HG03097 (cell line): ENCODE results near the gene TMIGD3.

ENCODE experiments used
- ATAC-seq: cut with Tn5 transposase; IDR thresholded peaks from one replicate; pipeline ENCODE4 v1.9.1; 2021; ENCODE audit not compliant: unreplicated experiment, low FRiP score

Gene TMIGD3

GRCh38 chr1:111509997-111510375 is 6.6 kb upstream of the TMIGD3 start:
- ATAC-seq: no peak

GRCh38 chr1:111507411-111508201 is 4.2 kb upstream of the TMIGD3 start:
- ATAC-seq: peak; percentile 51

- ATAC-seq: no peak
These were observed 3.1 kb upstream of the TMIGD3 start for GRCh38 chr1:111506561-111506960.

- ATAC-seq: peak; percentile 42
These were observed 2.2 kb upstream of the TMIGD3 start for GRCh38 chr1:111505641-111506119.

GRCh38 chr1:111504097-111504496 is 664 bp upstream of the TMIGD3 start:
- no peak for ATAC-seq

DNA sequence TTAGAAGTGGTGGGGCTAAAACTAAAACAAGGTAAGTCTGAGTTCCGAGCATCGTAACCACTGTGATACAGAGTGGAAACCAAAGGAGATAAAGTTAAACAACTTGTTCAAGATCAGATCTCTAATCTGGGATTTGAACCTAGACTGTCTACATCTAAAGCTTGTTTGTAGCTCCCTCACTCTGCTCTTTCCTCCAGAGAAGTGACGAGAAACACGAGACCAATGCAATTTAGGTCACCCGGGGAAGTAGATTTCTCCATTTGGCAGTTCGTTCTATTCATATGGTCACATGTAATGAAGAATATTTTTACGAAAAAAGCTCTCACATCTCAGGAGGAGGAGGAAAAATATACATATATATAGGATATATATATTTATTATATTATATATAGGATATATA is 1.8 kb downstream of the TMIGD3 start:
- no peak for ATAC-seq

DNA sequence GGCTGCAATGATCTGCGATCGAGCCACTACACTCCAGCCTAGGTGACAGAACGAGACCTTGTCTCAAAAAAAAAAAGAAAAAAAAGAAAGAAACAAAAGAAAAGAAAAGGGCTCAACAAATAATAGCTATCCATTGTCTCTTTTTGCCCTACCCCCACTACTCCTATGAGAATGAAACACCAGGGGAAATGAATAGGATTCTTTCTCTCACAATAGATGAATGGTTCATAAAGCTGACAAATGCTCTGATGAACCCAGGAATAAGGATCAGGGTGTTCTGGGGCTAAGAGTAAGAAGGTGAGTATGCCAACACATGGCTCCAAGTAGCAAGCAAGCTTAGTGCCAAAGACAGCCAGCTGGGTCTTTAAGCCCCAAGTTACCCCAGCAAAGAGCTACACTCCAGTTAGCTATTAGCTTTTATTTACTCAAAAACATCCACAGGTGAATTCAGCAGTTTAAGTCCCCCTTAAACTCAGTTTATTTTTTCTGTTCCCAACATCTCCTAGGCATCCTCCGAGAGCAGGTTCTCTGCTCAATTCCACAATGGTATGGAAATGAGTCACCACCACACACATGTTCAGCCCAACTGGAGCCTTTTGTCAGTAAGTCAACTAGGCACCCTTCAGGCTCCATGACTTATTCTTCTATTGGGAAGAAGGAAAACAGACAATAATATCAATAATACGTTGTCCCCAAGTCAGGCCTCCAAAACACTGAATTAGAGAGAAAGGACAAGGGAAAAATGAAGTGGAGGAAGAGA is 4.2 kb downstream of the TMIGD3 start:
- ATAC-seq: no peak

DNA sequence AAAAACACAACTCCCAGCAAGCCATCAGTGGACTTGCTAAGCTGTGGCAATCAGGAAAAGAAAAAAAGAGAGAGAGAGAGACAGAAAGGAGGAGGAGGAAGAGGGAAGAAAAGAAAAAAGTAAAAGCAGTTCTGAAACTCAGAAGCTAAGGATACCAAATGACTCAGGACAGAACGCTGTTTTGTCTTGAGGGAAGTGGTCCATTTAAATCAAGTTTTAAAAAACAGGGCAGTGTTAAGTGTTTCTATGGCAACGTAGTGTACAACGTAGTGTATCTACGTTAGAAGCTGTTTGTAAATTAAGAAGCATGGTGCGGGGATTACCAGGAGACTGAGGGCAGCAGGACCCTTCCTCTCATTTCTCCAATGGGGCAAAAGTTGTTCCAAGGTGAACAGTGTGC is 5.8 kb downstream of the TMIGD3 start:
- ATAC-seq: no peak

DNA sequence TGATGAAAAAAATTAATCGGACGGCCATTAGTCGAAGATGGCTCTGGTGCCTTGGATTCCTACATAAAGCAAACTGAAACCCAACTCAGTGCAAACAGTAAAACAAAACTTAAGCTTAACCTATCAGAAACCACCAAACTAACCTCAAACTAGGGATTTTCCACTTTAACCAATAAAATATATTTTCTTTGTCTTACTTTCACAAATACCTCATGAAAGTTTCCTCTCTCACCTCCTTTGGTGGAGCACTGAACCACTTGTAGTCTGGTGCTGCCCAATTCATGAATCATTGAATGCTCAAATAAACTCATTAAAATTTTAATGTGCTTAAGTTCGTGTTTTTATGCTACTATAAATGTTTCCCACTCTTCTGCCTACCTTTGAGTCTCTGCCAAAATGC is 7.0 kb downstream of the TMIGD3 start:
- no peak for ATAC-seq

- ATAC-seq: no peak
These were observed 12.4 kb downstream of the TMIGD3 start for GRCh38 chr1:111491070-111491469.

DNA sequence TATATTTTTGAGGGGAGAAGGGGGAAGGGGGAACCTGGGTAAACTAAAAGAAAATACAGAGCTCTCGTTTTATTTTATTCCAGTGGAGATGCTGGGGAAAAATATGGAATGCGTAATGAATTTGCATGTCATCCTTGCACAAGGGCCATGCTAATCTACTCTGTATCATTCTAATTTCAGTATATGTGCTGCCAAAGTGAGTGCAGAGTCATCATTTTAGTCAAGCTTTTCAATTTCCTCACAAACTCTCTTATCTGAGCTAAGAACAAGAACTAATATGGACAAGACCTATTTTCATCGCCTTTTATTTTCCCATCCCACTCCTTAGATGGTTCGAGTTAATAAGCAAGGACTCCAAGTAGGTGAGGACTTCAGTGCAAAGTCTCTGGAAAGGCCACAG is 13.2 kb downstream of the TMIGD3 start:
- ATAC-seq: no peak

- ATAC-seq: no peak
These were observed 13.8 kb downstream of the TMIGD3 start for GRCh38 chr1:111489604-111490003.

DNA sequence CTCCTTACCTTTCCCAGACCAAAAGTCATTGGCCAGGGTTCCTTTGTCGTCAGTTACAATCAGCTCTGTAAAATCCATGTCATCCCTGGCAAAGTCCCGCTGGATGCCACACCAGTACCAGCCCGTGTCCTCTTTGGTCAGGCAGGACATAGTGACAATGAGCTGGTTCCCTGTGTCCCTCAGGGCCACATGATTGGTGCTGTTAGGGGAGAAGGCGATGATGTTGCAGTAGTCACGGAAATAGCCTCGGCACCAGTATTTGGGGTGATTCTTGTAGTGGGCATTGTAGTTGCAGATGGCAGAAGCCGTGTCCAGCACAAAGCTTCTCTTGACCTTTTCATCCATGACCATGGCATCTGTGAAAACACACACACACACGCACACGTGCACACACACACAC is 14.8 kb downstream of the TMIGD3 start:
- no peak for ATAC-seq

DNA sequence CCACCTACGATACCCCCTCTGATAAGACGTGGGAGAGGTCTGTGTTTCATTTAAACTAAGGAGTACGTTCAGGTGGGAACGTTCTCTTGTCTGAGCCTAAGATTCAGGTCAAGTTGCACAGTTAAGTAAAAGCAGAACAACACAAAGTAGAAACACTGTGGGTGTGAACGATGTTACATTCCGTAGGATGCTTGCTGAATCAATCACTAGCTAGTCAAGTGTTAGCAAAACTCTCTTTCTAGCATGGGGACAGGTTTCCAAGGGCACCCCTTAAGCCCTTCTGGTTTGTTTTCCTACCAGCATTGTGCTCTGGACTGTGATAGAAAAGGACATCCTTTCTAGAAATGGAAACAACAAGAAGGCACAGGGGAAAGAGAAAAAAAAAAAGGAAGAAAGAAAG is 16.3 kb downstream of the TMIGD3 start:
- no peak for ATAC-seq

- no peak for ATAC-seq
These were observed 17.0 kb downstream of the TMIGD3 start for GRCh38 chr1:111486431-111486830.

GRCh38 chr1:111484391-111485026 is 18.9 kb downstream of the TMIGD3 start:
- no peak for ATAC-seq

GRCh38 chr1:111483876-111484275 is 19.6 kb downstream of the TMIGD3 start:
- no peak for ATAC-seq

DNA sequence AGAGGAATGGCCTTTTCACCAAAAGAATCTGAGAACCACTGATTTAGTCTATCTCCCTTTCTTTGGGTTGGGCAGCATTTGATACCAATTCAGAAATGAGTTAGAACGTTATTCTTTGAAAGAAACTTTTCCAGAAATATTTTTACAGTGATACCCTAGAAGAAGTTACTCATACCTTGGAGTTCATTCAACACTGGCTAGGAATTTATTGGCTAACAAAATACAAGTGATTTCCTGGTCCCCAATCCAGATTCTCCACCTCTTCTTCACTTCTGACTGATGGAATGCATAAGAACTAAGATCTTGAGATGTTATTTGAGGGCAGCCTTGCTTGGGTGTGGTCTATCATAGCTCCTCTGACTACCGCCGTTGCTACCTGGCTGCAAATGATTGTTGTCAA is 20.3 kb downstream of the TMIGD3 start:
- ATAC-seq: no peak

DNA sequence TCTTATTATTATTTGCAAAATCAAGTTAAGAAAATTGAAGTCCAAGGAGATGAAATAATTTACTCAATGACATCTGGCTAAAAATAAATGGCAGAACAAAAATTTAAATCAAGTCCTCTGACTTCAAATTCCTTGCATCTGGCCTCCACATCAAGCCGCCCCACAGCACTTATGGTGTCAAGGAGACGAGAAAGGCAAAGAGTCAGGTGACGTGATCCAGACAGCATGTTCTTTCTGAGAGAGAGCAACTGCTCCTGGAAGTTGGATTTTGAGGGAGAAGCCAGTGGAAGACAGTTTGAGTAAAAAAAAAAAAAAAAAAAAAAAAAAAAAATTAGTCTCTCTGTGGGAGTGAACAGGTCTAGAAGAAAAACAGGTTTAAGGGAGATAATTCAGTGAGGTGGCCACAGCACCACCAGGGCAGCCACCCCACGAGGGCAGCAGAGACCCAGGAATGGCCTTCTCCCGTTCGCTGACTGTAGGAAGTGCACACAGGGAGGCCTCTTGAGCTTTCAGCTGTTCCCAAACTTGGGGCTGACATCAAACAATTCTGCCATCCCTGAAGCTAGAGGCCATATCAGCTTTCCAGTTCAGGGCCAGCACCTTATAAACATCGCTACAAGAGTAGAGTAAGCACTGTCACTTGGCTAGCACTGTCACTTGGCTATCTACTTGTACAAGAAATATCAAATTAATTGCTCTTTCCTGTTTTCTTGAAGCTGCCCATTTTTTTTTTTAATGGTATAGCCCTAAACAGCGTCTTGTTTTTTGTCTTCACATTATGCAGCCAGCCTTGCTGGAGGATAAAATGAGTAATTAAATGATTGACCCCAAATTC is 21.8 kb downstream of the TMIGD3 start:
- ATAC-seq: no peak

- ATAC-seq: no peak
These were observed 22.8 kb downstream of the TMIGD3 start for GRCh38 chr1:111480674-111481073.
